SK-N-SH (cell line): ENCODE measurements around the gene GPD1L. TPM values are rescaled to one million over a fixed set of nuclear protein-coding genes. Genes with fewer than 3 reads are reported as not detected.

ENCODE experiments used
- CTCF ChIA-PET: fragments of 300-600, 350-600 bp; formaldehyde crosslinking; extraction: SDS; loops from one replicate; lab custom pipeline; 2021; lab: Yijun Ruan, JAX
- POLR2A ChIA-PET: fragments of 350-600 bp; sonication (Branson Sonifier 250); formaldehyde crosslinking; extraction: SDS; loops from one replicate; lab custom pipeline; 2020; ENCODE audit warnings: antibody characterized with exemption, inconsistent platforms; lab: Yijun Ruan, JAX
- DNase-seq: peaks from one replicate; pipeline ENCODE4 v3.0.0; 2012
- H2AFZ ChIP-seq: fragments of 200-600 bp; sonication (generic); 2 replicates; pipeline ENCODE4 v1.8.1; 2016; ENCODE audit warnings: antibody characterized with exemption, mild to moderate bottlenecking, low read depth
- H3F3A ChIP-seq: fragments of 200-600 bp; sonication (generic); replicated peaks from 2 replicates; pipeline ENCODE3; 2016; ENCODE audit warnings: antibody characterized with exemption, mild to moderate bottlenecking; ENCODE audit not compliant: insufficient read depth
- H3K27ac ChIP-seq, 2 experiments: fragments of 200-500 bp in 1 of 2; fragments of 200-600 bp in 1 of 2; sonication (Bioruptor generic) in 1 of 2; sonication (generic), shearing (Covaris generic) in 1 of 2; 2 replicates each; pipeline versions ENCODE4 v1.5.1 to v1.6.1; 2014 to 2016; ENCODE audit warnings: low read depth in 2 of 2, inconsistent platforms in 1 of 2, low read length in 1 of 2, mild to moderate bottlenecking in 1 of 2, mixed read lengths in 1 of 2
- H3K27me3 ChIP-seq: fragments of 200-600 bp; sonication (generic), shearing (Covaris generic); 2 replicates; pipeline ENCODE4 v1.6.1; 2016; ENCODE audit warnings: mixed run types; ENCODE audit not compliant: insufficient read depth
- H3K36me3 ChIP-seq, 2 experiments: fragments of 200-500 bp in 1 of 2; fragments of 200-600 bp in 1 of 2; sonication (Bioruptor generic) in 1 of 2; sonication (generic) in 1 of 2; replicated peaks in 1 of 2; 2 replicates each; pipeline versions ENCODE3 to v1.5.1; 2014 to 2016; ENCODE audit warnings: low read length in 1 of 2, mild to moderate bottlenecking in 1 of 2; ENCODE audit not compliant: insufficient read depth in 2 of 2, control insufficient read depth in 1 of 2
- H3K4me1 ChIP-seq, 2 experiments: fragments of 200-500 bp in 1 of 2; fragments of 200-600 bp in 1 of 2; sonication (Bioruptor generic) in 1 of 2; sonication (generic), shearing (Covaris generic) in 1 of 2; 2 replicates each; pipeline versions ENCODE4 v1.5.1 to v1.6.1; 2014 to 2016; ENCODE audit warnings: low read depth in 1 of 2, low read length in 1 of 2, mixed run types in 1 of 2; ENCODE audit not compliant: insufficient read depth in 2 of 2, control insufficient read depth in 1 of 2
- H3K4me2 ChIP-seq: fragments of 200-600 bp; sonication (generic), shearing (Covaris generic); 2 replicates; pipeline ENCODE4 v1.6.1; 2017; ENCODE audit warnings: mixed run types
- H3K4me3 ChIP-seq, 2 experiments: fragments of 200-500 bp in 1 of 2; fragments of 200-600 bp in 1 of 2; sonication (Bioruptor generic) in 1 of 2; sonication (generic), shearing (Covaris generic) in 1 of 2; 2 replicates each; pipeline versions ENCODE4 v1.5.1 to v1.8.1; 2014 to 2016; ENCODE audit warnings: low read depth in 2 of 2, inconsistent platforms in 1 of 2, low read length in 1 of 2, mild to moderate bottlenecking in 1 of 2, mixed read lengths in 1 of 2, moderate library complexity in 1 of 2
- H3K79me2 ChIP-seq: fragments of 200-600 bp; sonication (generic); 2 replicates; pipeline ENCODE4 v1.8.1; 2017; ENCODE audit warnings: mild to moderate bottlenecking; ENCODE audit not compliant: insufficient read depth
- H3K9ac ChIP-seq: fragments of 200-600 bp; sonication (generic); 2 replicates; pipeline ENCODE4 v1.6.1; 2017; ENCODE audit warnings: mixed run types
- H3K9me2 ChIP-seq: fragments of 200-600 bp; sonication (generic); 2 replicates; pipeline ENCODE4 v1.6.1; 2017; ENCODE audit warnings: mixed run types
- H3K9me3 ChIP-seq: fragments of 200-600 bp; sonication (generic); 2 replicates; pipeline ENCODE4 v1.6.1; 2017; ENCODE audit warnings: mixed run types, mild to moderate bottlenecking, moderate library complexity
- H4K20me1 ChIP-seq: fragments of 200-600 bp; sonication (generic); 2 replicates; pipeline ENCODE4 v1.6.1; 2017; ENCODE audit warnings: mild to moderate bottlenecking, mixed run types; ENCODE audit not compliant: insufficient read depth
- EZH2phosphoT487 ChIP-seq: fragments of 200-600 bp; sonication (generic); IDR thresholded peaks from 2 replicates; pipeline ENCODE4 v1.6.1; 2017; ENCODE audit warnings: low read depth, mixed run types, mild to moderate bottlenecking, antibody characterized with exemption, moderate library complexity, borderline replicate concordance
- FOSL2 ChIP-seq: IDR thresholded peaks from 2 replicates; pipeline ENCODE4 v1.4.0; 2012; ENCODE audit warnings: low read depth, mild to moderate bottlenecking, moderate library complexity, borderline replicate concordance
- IRF3 ChIP-seq: fragments of 150-350 bp; IDR thresholded peaks from 2 replicates; pipeline ENCODE4 v1.6.1; 2016; ENCODE audit warnings: mild to moderate bottlenecking, low read depth, low read length
- JUND ChIP-seq: IDR thresholded peaks from 2 replicates; pipeline ENCODE4 v1.4.0; 2012
- MXI1 ChIP-seq: IDR thresholded peaks from 2 replicates; pipeline ENCODE4 v1.6.1; 2012; ENCODE audit warnings: mild to moderate bottlenecking, low read depth, low read length, improper control_type of control experiment
- NFIC ChIP-seq: IDR thresholded peaks from 2 replicates; pipeline ENCODE4 v1.4.0; 2012; ENCODE audit warnings: borderline replicate concordance
- RAD21 ChIP-seq: IDR thresholded peaks from 2 replicates; pipeline ENCODE4 v1.6.1; 2012; ENCODE audit warnings: mild to moderate bottlenecking, low read length
- SIN3A ChIP-seq: IDR thresholded peaks from 2 replicates; pipeline ENCODE4 v1.6.1; 2012; ENCODE audit warnings: low read depth, mild to moderate bottlenecking, low read length, moderate library complexity, borderline replicate concordance
- TAF1 ChIP-seq: IDR thresholded peaks from 2 replicates; pipeline ENCODE4 v1.6.1; 2012; ENCODE audit warnings: low read depth, mild to moderate bottlenecking, low read length, moderate library complexity, borderline replicate concordance
- TCF12 ChIP-seq: IDR thresholded peaks from 2 replicates; pipeline ENCODE4 v1.4.0; 2012
- TEAD4 ChIP-seq: IDR thresholded peaks from 2 replicates; pipeline ENCODE4 v1.4.0; 2012; ENCODE audit warnings: mild to moderate bottlenecking, borderline replicate concordance; ENCODE audit not compliant: insufficient read depth
- USF1 ChIP-seq: IDR thresholded peaks from 2 replicates; pipeline ENCODE4 v1.4.0; 2012; ENCODE audit warnings: low read depth, borderline replicate concordance
- WGBS: methylation state at CpG from one replicate; pipeline ENCODE4 v1.1.6; 2017; ENCODE audit warnings: low lambda C conversion rate; 5-methylcytosine and 5-hydroxymethylcytosine counted together
- polyA plus RNA-seq, 3 experiments: library from polyadenylated mRNA; depleted of rRNA; stranded (reverse); fragments of >200 nt; gene quantifications; 2 replicates each; pipeline ENCODE4 v1.2.3, GENCODE V29; 2012
- TF ChIP-seq, protein P1 (sequence below): IDR thresholded peaks from 2 replicates; pipeline ENCODE4; 2012
- TF ChIP-seq, protein P2 (sequence below): fragments of 200-600 bp; sonication (generic); IDR thresholded peaks from 2 replicates; pipeline ENCODE4 v1.6.1; 2017; ENCODE audit warnings: antibody characterized with exemption, mild to moderate bottlenecking, moderate library complexity

The GPD1L gene
- polyA plus RNA-seq, 1 of the 3 experiments (the other 2 are of a cell fraction): 6.1 TPM

GRCh38 chr3:32100465-32100864 lies 6.0 kb upstream of the GPD1L start:
- 74% methylated on average over 5 of the region's 5 CpGs for WGBS
- Histone ChIP-seq H2AFZ (no peak overlapping the region), H3K9me3 (no peaks in the 10 kb centered on the region), H3K9me2 (no peaks in the 10 kb centered on the region), H3K27ac (no peak overlapping the region), H3K4me3 (no peak overlapping the region), H3K9ac (no peak overlapping the region), H3K36me3 (no peaks in the 10 kb centered on the region), H3F3A (no peaks in the 10 kb centered on the region), H4K20me1 (no peaks in the 10 kb centered on the region)
- no peak for DNase-seq
- CTCF ChIA-PET: no interaction called here
- no peak for TF ChIP-seq TCF12
- TF ChIP-seq EZH2phosphoT487: no peak
- no peak for TF ChIP-seq JUND
- no peak for TF ChIP-seq USF1
- TF ChIP-seq SIN3A: no peak
- TF ChIP-seq FOSL2: no peak
- TF ChIP-seq RAD21: no peak
- TF ChIP-seq TEAD4: no peak
- TF ChIP-seq, all 33 proteins: peak for 0
- Histone ChIP-seq H3K79me2 (no peaks in the 10 kb centered on the region), H3K4me1 (no peaks in the 10 kb centered on the region), H3K27me3 (no peaks in the 10 kb centered on the region), H3K4me2 (no peak overlapping the region)
- POLR2A ChIA-PET: no interaction called here

- Histone ChIP-seq H3K36me3 (no peaks in the 10 kb centered on the region), H3K79me2 (no peaks in the 10 kb centered on the region), H3K4me1 (peaks cover 0 to 6% of the 10 kb centered on the region in 2 experiments; a peak in 1 of 4 replicates), H3K27me3 (no peaks in the 10 kb centered on the region), H3F3A (no peaks in the 10 kb centered on the region), H3K27ac (no peak overlapping the region), H3K9me2 (no peaks in the 10 kb centered on the region), H3K4me2 (no peak overlapping the region), H3K9me3 (no peaks in the 10 kb centered on the region), H4K20me1 (no peaks in the 10 kb centered on the region), H2AFZ (no peak overlapping the region), H3K9ac (no peak overlapping the region), H3K4me3 (no peak overlapping the region)
- TF ChIP-seq IRF3 (no peak), TAF1 (no peak), MXI1 (no peak), NFIC (no peak)
- TF ChIP-seq, protein P1, sequence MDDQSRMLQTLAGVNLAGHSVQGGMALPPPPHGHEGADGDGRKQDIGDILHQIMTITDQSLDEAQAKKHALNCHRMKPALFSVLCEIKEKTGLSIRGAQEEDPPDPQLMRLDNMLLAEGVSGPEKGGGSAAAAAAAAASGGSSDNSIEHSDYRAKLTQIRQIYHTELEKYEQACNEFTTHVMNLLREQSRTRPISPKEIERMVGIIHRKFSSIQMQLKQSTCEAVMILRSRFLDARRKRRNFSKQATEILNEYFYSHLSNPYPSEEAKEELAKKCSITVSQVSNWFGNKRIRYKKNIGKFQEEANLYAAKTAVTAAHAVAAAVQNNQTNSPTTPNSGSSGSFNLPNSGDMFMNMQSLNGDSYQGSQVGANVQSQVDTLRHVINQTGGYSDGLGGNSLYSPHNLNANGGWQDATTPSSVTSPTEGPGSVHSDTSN: no peak
- TF ChIP-seq, protein P2, sequence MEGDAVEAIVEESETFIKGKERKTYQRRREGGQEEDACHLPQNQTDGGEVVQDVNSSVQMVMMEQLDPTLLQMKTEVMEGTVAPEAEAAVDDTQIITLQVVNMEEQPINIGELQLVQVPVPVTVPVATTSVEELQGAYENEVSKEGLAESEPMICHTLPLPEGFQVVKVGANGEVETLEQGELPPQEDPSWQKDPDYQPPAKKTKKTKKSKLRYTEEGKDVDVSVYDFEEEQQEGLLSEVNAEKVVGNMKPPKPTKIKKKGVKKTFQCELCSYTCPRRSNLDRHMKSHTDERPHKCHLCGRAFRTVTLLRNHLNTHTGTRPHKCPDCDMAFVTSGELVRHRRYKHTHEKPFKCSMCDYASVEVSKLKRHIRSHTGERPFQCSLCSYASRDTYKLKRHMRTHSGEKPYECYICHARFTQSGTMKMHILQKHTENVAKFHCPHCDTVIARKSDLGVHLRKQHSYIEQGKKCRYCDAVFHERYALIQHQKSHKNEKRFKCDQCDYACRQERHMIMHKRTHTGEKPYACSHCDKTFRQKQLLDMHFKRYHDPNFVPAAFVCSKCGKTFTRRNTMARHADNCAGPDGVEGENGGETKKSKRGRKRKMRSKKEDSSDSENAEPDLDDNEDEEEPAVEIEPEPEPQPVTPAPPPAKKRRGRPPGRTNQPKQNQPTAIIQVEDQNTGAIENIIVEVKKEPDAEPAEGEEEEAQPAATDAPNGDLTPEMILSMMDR: no peak
- CTCF ChIA-PET: no interaction called here
- POLR2A ChIA-PET: no interaction called here
- DNase-seq: no peak
- 52% methylated on average over 7 of the region's 7 CpGs for WGBS
Measured at GRCh38 chr3:32102289-32102688, 4.1 kb upstream of the GPD1L start.
